Measurements from ENCODE around the gene MCCC2.
A peak's percentile ranks its signal among the peaks of the same experiment; 100 is the strongest.

MCCC2 gene

DNA sequence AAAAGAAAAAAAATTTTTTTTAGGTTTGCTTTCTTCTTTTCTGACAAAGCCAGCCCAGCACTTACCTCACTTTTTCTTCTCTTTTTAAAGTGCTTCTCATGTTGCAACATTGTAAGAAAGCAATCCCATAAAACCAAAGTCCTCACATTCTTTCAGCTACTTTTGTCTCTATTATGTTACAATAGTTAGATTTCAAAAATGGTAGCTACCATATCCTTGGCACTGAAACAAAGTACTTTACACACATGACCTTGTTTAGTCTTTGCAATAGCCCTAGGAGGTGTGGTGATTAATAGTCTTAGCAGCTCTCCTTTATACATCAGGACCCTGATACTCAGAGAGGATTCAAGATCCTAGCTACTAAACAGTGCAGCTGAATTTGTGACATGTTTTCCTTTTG lies 108.5 kb downstream of the MCCC2 start:
- no peak overlapping the region for H3K4me3 ChIP-seq
- H3K27me3 ChIP-seq (ENCODE audit: low read depth), result no peaks in the 10 kb centered on the region
- in situ Hi-C loops (cut with MboI; ENCODE audit: low sequenced_read_pairs), result no loop called here
- H3K36me3 ChIP-seq (replicated peaks), result no peaks in the 10 kb centered on the region
- peak in 1 of 2 experiments; percentile 85 for DNase-seq (ENCODE audit: low spot score in 2 of 2)
- H3K9me3 ChIP-seq, result no peaks in the 10 kb centered on the region
- peaks cover 40% of the 10 kb centered on the region for H3K4me1 ChIP-seq

DNA sequence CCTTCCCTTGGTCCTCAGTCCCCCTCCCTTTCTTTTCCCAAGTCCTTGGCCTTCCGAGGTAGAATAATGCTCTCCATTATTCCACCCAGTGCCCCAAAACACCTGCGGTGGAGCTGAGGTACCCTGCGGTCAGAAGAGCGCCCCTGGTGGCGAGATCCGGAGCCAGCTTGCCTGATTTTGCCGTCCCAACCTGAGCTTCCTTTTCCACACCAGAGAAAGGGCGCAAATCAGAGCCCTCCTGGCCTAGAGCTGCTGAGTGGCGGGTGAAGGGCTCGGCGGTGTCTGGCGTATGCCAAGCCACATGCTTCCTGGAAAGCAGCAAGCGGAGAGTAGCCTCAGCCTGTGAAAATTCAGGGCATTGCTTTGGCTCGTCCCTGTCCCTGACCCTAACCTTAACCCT lies 110.8 kb downstream of the MCCC2 start:
- H3K27me3 ChIP-seq (ENCODE audit: low read depth), result peaks cover 9% of the 10 kb centered on the region; the same call in 1 of the 2 replicates
- no peaks in the 10 kb centered on the region for H3K36me3 ChIP-seq (replicated peaks)

GRCh38 chr5:71699233-71699632 lies 112.1 kb downstream of the MCCC2 start:
- in situ Hi-C loops (cut with MboI; ENCODE audit: low sequenced_read_pairs), result no loop called here
- Histone ChIP-seq H3K4me1 (peaks cover 34% of the 10 kb centered on the region), H3K9me3 (no peaks in the 10 kb centered on the region), H3K27me3 (ENCODE audit: low read depth) (peaks cover 9% of the 10 kb centered on the region; the same call in 1 of the 2 replicates), H3K4me3 (no peak overlapping the region), H3K36me3 (replicated peaks) (no peaks in the 10 kb centered on the region)
- peak in 1 of 2 experiments; percentile 65 for DNase-seq (ENCODE audit: low spot score in 2 of 2)

More for the DNA sequence above, 110.8 kb downstream of the MCCC2 start:
- H3K4me1 ChIP-seq, result peaks cover 40% of the 10 kb centered on the region
- DNase-seq (ENCODE audit: low spot score in 2 of 2), result no peak
- no peak overlapping the region for H3K4me3 ChIP-seq
- in situ Hi-C loops (cut with MboI; ENCODE audit: low sequenced_read_pairs), result no loop called here
- H3K9me3 ChIP-seq, result no peaks in the 10 kb centered on the region

- DNase-seq (ENCODE audit: low spot score in 2 of 2), result peak in 1 of 2 experiments; percentile 10
- Histone ChIP-seq H3K4me3 (no peak overlapping the region), H3K4me1 (peaks cover 29% of the 10 kb centered on the region), H3K36me3 (replicated peaks) (no peaks in the 10 kb centered on the region), H3K27me3 (ENCODE audit: low read depth) (peaks cover 9% of the 10 kb centered on the region; the same call in 1 of the 2 replicates), H3K9me3 (no peaks in the 10 kb centered on the region)
- in situ Hi-C loops (cut with MboI; ENCODE audit: low sequenced_read_pairs), result no loop called here
Measured at GRCh38 chr5:71699751-71700150, 112.6 kb downstream of the MCCC2 start.

DNA sequence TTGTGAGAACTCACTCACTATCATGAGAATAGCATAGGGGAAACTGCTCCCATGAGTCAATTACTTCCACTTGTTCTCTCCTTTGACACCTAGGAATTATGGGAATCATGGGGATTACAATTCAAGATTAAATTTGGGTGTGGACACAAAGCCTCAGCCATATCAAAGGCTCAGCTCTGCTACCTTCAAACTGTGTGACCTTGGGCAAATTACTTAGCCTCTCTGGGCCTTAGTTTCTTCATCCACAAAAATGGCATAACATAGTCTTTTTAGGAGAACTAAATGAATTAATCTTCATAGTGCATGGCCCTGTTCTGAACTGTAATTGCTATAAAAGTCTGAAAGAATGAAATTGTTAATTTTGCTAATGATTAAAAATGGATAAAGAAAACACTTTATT lies 113.7 kb downstream of the MCCC2 start:
- no peaks in the 10 kb centered on the region for H3K36me3 ChIP-seq (replicated peaks)

DNA sequence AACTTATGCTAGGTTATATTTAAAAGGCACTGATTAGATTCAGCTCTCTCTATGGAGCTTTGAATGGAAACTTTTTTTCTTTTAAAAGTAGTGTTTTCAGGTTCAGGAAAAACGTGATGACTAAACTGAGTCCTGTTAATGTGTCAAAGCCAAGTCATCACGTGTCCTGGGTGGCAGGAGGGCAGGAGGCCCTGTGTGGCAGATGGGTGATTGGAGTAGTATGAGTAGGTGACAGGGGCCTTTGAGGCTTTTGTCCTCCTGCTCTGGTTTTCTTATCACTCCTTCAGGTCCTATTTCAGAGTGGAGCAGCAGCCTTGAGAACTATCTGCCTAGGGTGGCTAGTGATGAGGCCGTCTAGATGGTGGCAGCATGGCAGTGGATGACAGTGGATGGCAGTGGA lies 114.3 kb downstream of the MCCC2 start:
- peaks cover 9% of the 10 kb centered on the region for H3K27me3 ChIP-seq (ENCODE audit: low read depth)
- H3K9me3 ChIP-seq, result no peaks in the 10 kb centered on the region
- DNase-seq (ENCODE audit: low spot score in 2 of 2), result no peak
- in situ Hi-C loops (cut with MboI; ENCODE audit: low sequenced_read_pairs), result no loop called here
- H3K4me1 ChIP-seq, result peaks cover 17% of the 10 kb centered on the region
- no peak overlapping the region for H3K4me3 ChIP-seq
- no peaks in the 10 kb centered on the region for H3K36me3 ChIP-seq (replicated peaks)

More for the DNA sequence above, 113.7 kb downstream of the MCCC2 start:
- no peak overlapping the region for H3K4me3 ChIP-seq
- H3K4me1 ChIP-seq, result peaks cover 21% of the 10 kb centered on the region
- in situ Hi-C loops (cut with MboI; ENCODE audit: low sequenced_read_pairs), result no loop called here
- no peaks in the 10 kb centered on the region for H3K9me3 ChIP-seq
- H3K27me3 ChIP-seq (ENCODE audit: low read depth), result peaks cover 9% of the 10 kb centered on the region
- DNase-seq (ENCODE audit: low spot score in 2 of 2), result no peak

DNA sequence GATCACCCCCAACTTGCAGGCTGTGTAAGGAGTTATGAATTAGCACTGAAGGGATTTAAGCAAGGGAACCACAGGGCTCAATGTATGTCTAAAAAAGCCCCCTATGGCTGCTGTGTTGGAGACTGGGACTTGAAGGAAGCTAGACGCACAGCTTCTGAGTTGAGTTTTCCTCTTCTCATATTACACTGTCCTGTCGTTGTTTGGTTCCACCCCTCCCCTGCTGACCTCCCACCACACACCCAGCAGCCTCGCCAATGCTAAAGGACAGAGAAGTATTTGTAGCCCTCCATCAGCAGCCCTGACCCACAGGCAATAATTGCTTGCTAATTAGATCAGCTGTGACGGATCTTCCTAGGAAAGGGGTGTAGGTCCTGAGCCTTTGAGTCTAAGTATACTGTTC lies 116.8 kb downstream of the MCCC2 start:
- Histone ChIP-seq H3K4me1 (peaks cover 14% of the 10 kb centered on the region), H3K9me3 (no peaks in the 10 kb centered on the region), H3K36me3 (replicated peaks) (no peaks in the 10 kb centered on the region), H3K27me3 (ENCODE audit: low read depth) (peaks cover 12% of the 10 kb centered on the region), H3K4me3 (no peak overlapping the region)
- in situ Hi-C loops (cut with MboI; ENCODE audit: low sequenced_read_pairs), result no loop called here
- no peak for DNase-seq (ENCODE audit: low spot score in 2 of 2)

DNA sequence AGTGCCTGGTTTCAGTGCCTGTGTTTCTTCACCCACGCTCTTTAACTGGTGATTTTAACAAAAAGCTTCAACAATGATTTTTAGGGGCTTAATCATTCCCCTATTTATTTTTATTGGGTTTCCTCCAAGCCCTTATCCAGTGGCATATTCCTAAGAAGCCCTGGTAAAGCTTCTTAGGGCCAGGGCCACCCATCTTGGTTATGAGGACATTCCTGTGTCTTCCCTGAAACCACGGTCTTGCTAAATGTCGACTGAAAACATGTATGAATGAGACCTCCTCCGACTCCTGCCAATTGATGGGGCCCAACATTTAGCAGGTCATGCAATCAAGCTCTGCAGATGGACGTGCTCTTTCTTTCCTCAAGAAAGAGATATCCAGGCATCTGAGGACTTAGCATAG lies 118.3 kb downstream of the MCCC2 start:
- Histone ChIP-seq H3K4me1 (peaks cover 2% of the 10 kb centered on the region), H3K27me3 (ENCODE audit: low read depth) (peaks cover 12% of the 10 kb centered on the region), H3K4me3 (no peak overlapping the region), H3K9me3 (no peaks in the 10 kb centered on the region), H3K36me3 (replicated peaks) (no peaks in the 10 kb centered on the region)
- in situ Hi-C loops (cut with MboI; ENCODE audit: low sequenced_read_pairs), result no loop called here
- DNase-seq (ENCODE audit: low spot score in 2 of 2), result no peak

GRCh38 chr5:71706906-71707305 lies 119.8 kb downstream of the MCCC2 start:
- in situ Hi-C loops (cut with MboI; ENCODE audit: low sequenced_read_pairs), result no loop called here
- Histone ChIP-seq H3K4me1 (no peaks in the 10 kb centered on the region), H3K27me3 (ENCODE audit: low read depth) (peaks cover 10% of the 10 kb centered on the region), H3K9me3 (no peaks in the 10 kb centered on the region), H3K4me3 (no peak overlapping the region), H3K36me3 (replicated peaks) (no peaks in the 10 kb centered on the region)
- DNase-seq (ENCODE audit: low spot score in 2 of 2), result no peak

Data from HAP-1 (cell line).